SK-N-SH (cell line): ENCODE data around the gene IPO9. TPM values are rescaled to one million over a fixed set of nuclear protein-coding genes. Genes with fewer than 3 reads are reported as not detected.

Experiments used
- CTCF ChIA-PET: fragments of 300-600, 350-600 bp; formaldehyde crosslinking; extraction: SDS; loops from one replicate; lab custom pipeline; 2021; lab: Yijun Ruan, JAX
- POLR2A ChIA-PET: fragments of 350-600 bp; sonication (Branson Sonifier 250); formaldehyde crosslinking; extraction: SDS; loops from one replicate; lab custom pipeline; 2020; ENCODE audit warnings: antibody characterized with exemption, inconsistent platforms; lab: Yijun Ruan, JAX
- DNase-seq: peaks from one replicate; pipeline ENCODE4 v3.0.0; 2012
- H2AFZ ChIP-seq: fragments of 200-600 bp; sonication (generic); 2 replicates; pipeline ENCODE4 v1.8.1; 2016; ENCODE audit warnings: antibody characterized with exemption, mild to moderate bottlenecking, low read depth
- H3F3A ChIP-seq: fragments of 200-600 bp; sonication (generic); replicated peaks from 2 replicates; pipeline ENCODE3; 2016; ENCODE audit warnings: antibody characterized with exemption, mild to moderate bottlenecking; ENCODE audit not compliant: insufficient read depth
- H3K27ac ChIP-seq, 2 experiments: fragments of 200-500 bp in 1 of 2; fragments of 200-600 bp in 1 of 2; sonication (Bioruptor generic) in 1 of 2; sonication (generic), shearing (Covaris generic) in 1 of 2; 2 replicates each; pipeline versions ENCODE4 v1.5.1 to v1.6.1; 2014 to 2016; ENCODE audit warnings: low read depth in 2 of 2, inconsistent platforms in 1 of 2, low read length in 1 of 2, mild to moderate bottlenecking in 1 of 2, mixed read lengths in 1 of 2
- H3K27me3 ChIP-seq: fragments of 200-600 bp; sonication (generic), shearing (Covaris generic); 2 replicates; pipeline ENCODE4 v1.6.1; 2016; ENCODE audit warnings: mixed run types; ENCODE audit not compliant: insufficient read depth
- H3K36me3 ChIP-seq, 2 experiments: fragments of 200-500 bp in 1 of 2; fragments of 200-600 bp in 1 of 2; sonication (Bioruptor generic) in 1 of 2; sonication (generic) in 1 of 2; replicated peaks in 1 of 2; 2 replicates each; pipeline versions ENCODE3 to v1.5.1; 2014 to 2016; ENCODE audit warnings: low read length in 1 of 2, mild to moderate bottlenecking in 1 of 2; ENCODE audit not compliant: insufficient read depth in 2 of 2, control insufficient read depth in 1 of 2
- H3K4me1 ChIP-seq, 2 experiments: fragments of 200-500 bp in 1 of 2; fragments of 200-600 bp in 1 of 2; sonication (Bioruptor generic) in 1 of 2; sonication (generic), shearing (Covaris generic) in 1 of 2; 2 replicates each; pipeline versions ENCODE4 v1.5.1 to v1.6.1; 2014 to 2016; ENCODE audit warnings: low read depth in 1 of 2, low read length in 1 of 2, mixed run types in 1 of 2; ENCODE audit not compliant: insufficient read depth in 2 of 2, control insufficient read depth in 1 of 2
- H3K4me2 ChIP-seq: fragments of 200-600 bp; sonication (generic), shearing (Covaris generic); 2 replicates; pipeline ENCODE4 v1.6.1; 2017; ENCODE audit warnings: mixed run types
- H3K4me3 ChIP-seq, 2 experiments: fragments of 200-500 bp in 1 of 2; fragments of 200-600 bp in 1 of 2; sonication (Bioruptor generic) in 1 of 2; sonication (generic), shearing (Covaris generic) in 1 of 2; 2 replicates each; pipeline versions ENCODE4 v1.5.1 to v1.8.1; 2014 to 2016; ENCODE audit warnings: low read depth in 2 of 2, inconsistent platforms in 1 of 2, low read length in 1 of 2, mild to moderate bottlenecking in 1 of 2, mixed read lengths in 1 of 2, moderate library complexity in 1 of 2
- H3K79me2 ChIP-seq: fragments of 200-600 bp; sonication (generic); 2 replicates; pipeline ENCODE4 v1.8.1; 2017; ENCODE audit warnings: mild to moderate bottlenecking; ENCODE audit not compliant: insufficient read depth
- H3K9ac ChIP-seq: fragments of 200-600 bp; sonication (generic); 2 replicates; pipeline ENCODE4 v1.6.1; 2017; ENCODE audit warnings: mixed run types
- H3K9me2 ChIP-seq: fragments of 200-600 bp; sonication (generic); 2 replicates; pipeline ENCODE4 v1.6.1; 2017; ENCODE audit warnings: mixed run types
- H3K9me3 ChIP-seq: fragments of 200-600 bp; sonication (generic); 2 replicates; pipeline ENCODE4 v1.6.1; 2017; ENCODE audit warnings: mixed run types, mild to moderate bottlenecking, moderate library complexity
- H4K20me1 ChIP-seq: fragments of 200-600 bp; sonication (generic); 2 replicates; pipeline ENCODE4 v1.6.1; 2017; ENCODE audit warnings: mild to moderate bottlenecking, mixed run types; ENCODE audit not compliant: insufficient read depth
- CHD2 ChIP-seq: fragments of 150-350 bp; IDR thresholded peaks from 2 replicates; pipeline ENCODE4 v1.6.1; 2018; ENCODE audit warnings: low read length; ENCODE audit not compliant: partially characterized antibody
- EP300 ChIP-seq, 2 experiments: IDR thresholded peaks; 2 replicates each; pipeline versions ENCODE4 v1.4.0 to v1.6.1; 2012; ENCODE audit warnings: borderline replicate concordance in 1 of 2, low read depth in 1 of 2, low read length in 1 of 2
- FOXJ3 ChIP-seq: sonication (generic); formaldehyde crosslinking; IDR thresholded peaks from 2 replicates; pipeline ENCODE4 v1.5.1; 2020; ENCODE audit warnings: mild to moderate bottlenecking, missing genetic modification reagents
- FOXM1 ChIP-seq: IDR thresholded peaks from 2 replicates; pipeline ENCODE4 v1.4.0; 2012; ENCODE audit warnings: low read depth, mild to moderate bottlenecking
- GABPA ChIP-seq: IDR thresholded peaks from 2 replicates; pipeline ENCODE4 v1.4.0; 2012; ENCODE audit warnings: low read depth, mild to moderate bottlenecking
- GATA2 ChIP-seq: sonication (generic); formaldehyde crosslinking; IDR thresholded peaks from 2 replicates; pipeline ENCODE4 v1.5.0; 2020; ENCODE audit warnings: mild to moderate bottlenecking, missing genetic modification reagents
- MEF2A ChIP-seq: IDR thresholded peaks from 2 replicates; pipeline ENCODE4 v1.4.0; 2012; ENCODE audit warnings: low read depth, borderline replicate concordance
- MXI1 ChIP-seq: IDR thresholded peaks from 2 replicates; pipeline ENCODE4 v1.6.1; 2012; ENCODE audit warnings: mild to moderate bottlenecking, low read depth, low read length, improper control_type of control experiment
- NFIC ChIP-seq: IDR thresholded peaks from 2 replicates; pipeline ENCODE4 v1.4.0; 2012; ENCODE audit warnings: borderline replicate concordance
- NRF1 ChIP-seq: IDR thresholded peaks from 2 replicates; pipeline ENCODE4 v1.6.1; 2012; ENCODE audit warnings: low read depth, mild to moderate bottlenecking, low read length
- POLR2AphosphoS5 ChIP-seq: IDR thresholded peaks from 2 replicates; pipeline ENCODE4 v1.6.1; 2012; ENCODE audit warnings: low read depth, low read length
- RCOR1 ChIP-seq: fragments of 150-350 bp; IDR thresholded peaks from 2 replicates; pipeline ENCODE4 v1.6.1; 2017; ENCODE audit warnings: antibody characterized with exemption, low read length
- RFX5 ChIP-seq: IDR thresholded peaks from 2 replicates; pipeline ENCODE4 v1.6.1; 2012; ENCODE audit warnings: mild to moderate bottlenecking, improper control_type of control experiment, low read length
- SIN3A ChIP-seq: IDR thresholded peaks from 2 replicates; pipeline ENCODE4 v1.6.1; 2012; ENCODE audit warnings: low read depth, mild to moderate bottlenecking, low read length, moderate library complexity, borderline replicate concordance
- TEAD4 ChIP-seq: IDR thresholded peaks from 2 replicates; pipeline ENCODE4 v1.4.0; 2012; ENCODE audit warnings: mild to moderate bottlenecking, borderline replicate concordance; ENCODE audit not compliant: insufficient read depth
- USF1 ChIP-seq: IDR thresholded peaks from 2 replicates; pipeline ENCODE4 v1.4.0; 2012; ENCODE audit warnings: low read depth, borderline replicate concordance
- USF2 ChIP-seq: fragments of 150-350 bp; IDR thresholded peaks from 2 replicates; pipeline ENCODE4 v1.6.1; 2017; ENCODE audit warnings: antibody characterized with exemption, low read length, low read depth, borderline replicate concordance
- YY1 ChIP-seq: IDR thresholded peaks from 2 replicates; pipeline ENCODE4 v1.4.0; 2012; ENCODE audit warnings: low read depth, mild to moderate bottlenecking
- WGBS: methylation state at CpG from one replicate; pipeline ENCODE4 v1.1.6; 2017; ENCODE audit warnings: low lambda C conversion rate; 5-methylcytosine and 5-hydroxymethylcytosine counted together
- polyA plus RNA-seq, 3 experiments: library from polyadenylated mRNA; depleted of rRNA; stranded (reverse); fragments of >200 nt; gene quantifications; 2 replicates each; pipeline ENCODE4 v1.2.3, GENCODE V29; 2012
- TF ChIP-seq, protein P1 (sequence below): fragments of 150-350 bp; IDR thresholded peaks from 2 replicates; pipeline ENCODE4 v1.6.1; 2016; ENCODE audit warnings: mild to moderate bottlenecking, low read depth, low read length
- TF ChIP-seq, protein P2 (sequence below): IDR thresholded peaks from 2 replicates; pipeline ENCODE4; 2012

Gene IPO9
- polyA plus RNA-seq, 1 of the 3 experiments (the other 2 are of a cell fraction), result 24.5 TPM

- Histone ChIP-seq H3K9me3 (no peaks in the 10 kb centered on the region), H3K27me3 (no peaks in the 10 kb centered on the region), H2AFZ (no peak overlapping the region), H3K4me2 (no peak overlapping the region), H3F3A (peaks cover 13% of the 10 kb centered on the region), H3K9ac (no peak overlapping the region), H4K20me1 (no peaks in the 10 kb centered on the region), H3K4me1 (peaks cover 16 to 18% of the 10 kb centered on the region in 2 experiments), H3K4me3 (no peak overlapping the region), H3K79me2 (no peaks in the 10 kb centered on the region), H3K27ac (no peak overlapping the region), H3K36me3 (no peaks in the 10 kb centered on the region), H3K9me2 (no peaks in the 10 kb centered on the region)
- WGBS, result 79% methylated on average over 14 of the region's 14 CpGs
- CTCF ChIA-PET, result interaction anchor here (0.8 to 4.1 kb wide), 3 partner anchors 19 to 181 kb away, joined by 3 to 26 read pairs (median 3); no protein-coding TSS in a partner anchor
- TF ChIP-seq YY1 (no peak), MEF2A (no peak), RCOR1 (no peak), GABPA (no peak), RFX5 (no peak), GATA2 (no peak), POLR2AphosphoS5 (no peak), USF1 (no peak), MXI1 (no peak), SIN3A (no peak), NRF1 (no peak)
- TF ChIP-seq, protein P1, sequence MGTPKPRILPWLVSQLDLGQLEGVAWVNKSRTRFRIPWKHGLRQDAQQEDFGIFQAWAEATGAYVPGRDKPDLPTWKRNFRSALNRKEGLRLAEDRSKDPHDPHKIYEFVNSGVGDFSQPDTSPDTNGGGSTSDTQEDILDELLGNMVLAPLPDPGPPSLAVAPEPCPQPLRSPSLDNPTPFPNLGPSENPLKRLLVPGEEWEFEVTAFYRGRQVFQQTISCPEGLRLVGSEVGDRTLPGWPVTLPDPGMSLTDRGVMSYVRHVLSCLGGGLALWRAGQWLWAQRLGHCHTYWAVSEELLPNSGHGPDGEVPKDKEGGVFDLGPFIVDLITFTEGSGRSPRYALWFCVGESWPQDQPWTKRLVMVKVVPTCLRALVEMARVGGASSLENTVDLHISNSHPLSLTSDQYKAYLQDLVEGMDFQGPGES, result no peak
- POLR2A ChIA-PET, result no interaction called here
- no peak for DNase-seq
Observed at GRCh38 chr1:201914456-201915235, 85.7 kb downstream of the IPO9 start.

GRCh38 chr1:201916649-201917249, 87.8 kb downstream of the IPO9 start:
- Histone ChIP-seq H3K9me2 (no peaks in the 10 kb centered on the region), H3K4me3 (no peak overlapping the region; a peak in 2 of 4 replicates), H3F3A (peaks cover 13% of the 10 kb centered on the region), H3K27me3 (no peaks in the 10 kb centered on the region), H3K9ac (peak overlapping the region; percentile 5; the same call in 1 of the 2 replicates), H3K9me3 (no peaks in the 10 kb centered on the region), H2AFZ (peak overlapping the region; percentile 43; the same call in 1 of the 2 replicates), H3K27ac (peak overlapping the region; percentile 53 to 81), H3K4me2 (peak overlapping the region; percentile 69), H3K79me2 (no peaks in the 10 kb centered on the region), H3K36me3 (no peaks in the 10 kb centered on the region), H3K4me1 (peaks cover 16 to 18% of the 10 kb centered on the region in 2 experiments), H4K20me1 (no peaks in the 10 kb centered on the region)
- WGBS, result 4% methylated on average over 11 of the region's 11 CpGs
- CTCF ChIA-PET, result interaction anchor here (0.9 to 4.2 kb wide), 7 partner anchors 18 to 87 kb away, joined by 3 to 28 read pairs (median 4); no protein-coding TSS in a partner anchor
- peak; percentile 84 for DNase-seq
- POLR2A ChIA-PET, result interaction anchor here (0.8 kb wide), 1 partner anchor 12 kb away, joined by 5 read pairs; no protein-coding TSS in a partner anchor
- no peak for TF ChIP-seq FOXM1
- peak; percentile 33; the same call in 1 of the 2 replicates for TF ChIP-seq SIN3A
- TF ChIP-seq POLR2AphosphoS5, result peak; percentile 40; the same call in 1 of the 2 replicates
- peak; percentile 99 for TF ChIP-seq NFIC
- TF ChIP-seq, protein P2, sequence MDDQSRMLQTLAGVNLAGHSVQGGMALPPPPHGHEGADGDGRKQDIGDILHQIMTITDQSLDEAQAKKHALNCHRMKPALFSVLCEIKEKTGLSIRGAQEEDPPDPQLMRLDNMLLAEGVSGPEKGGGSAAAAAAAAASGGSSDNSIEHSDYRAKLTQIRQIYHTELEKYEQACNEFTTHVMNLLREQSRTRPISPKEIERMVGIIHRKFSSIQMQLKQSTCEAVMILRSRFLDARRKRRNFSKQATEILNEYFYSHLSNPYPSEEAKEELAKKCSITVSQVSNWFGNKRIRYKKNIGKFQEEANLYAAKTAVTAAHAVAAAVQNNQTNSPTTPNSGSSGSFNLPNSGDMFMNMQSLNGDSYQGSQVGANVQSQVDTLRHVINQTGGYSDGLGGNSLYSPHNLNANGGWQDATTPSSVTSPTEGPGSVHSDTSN, result peak; percentile 64
- TF ChIP-seq EP300 (IDR thresholded peaks at IDR 0.05; ENCODE audit: borderline replicate concordance in 1 of 2, low read depth in 1 of 2, low read length in 1 of 2), result peak; percentile 38 to 70; a peak in 3 of 4 replicates
- TF ChIP-seq USF2, result no peak
- TF ChIP-seq CHD2, result no peak
- no peak for TF ChIP-seq TEAD4
- peak; percentile 89 for TF ChIP-seq FOXJ3
